Peyer's patch (tissue), 4 donors: ENCODE data around the gene ZNF644. TPM values are rescaled to one million over a fixed set of nuclear protein-coding genes. Genes with fewer than 3 reads are reported as not detected.

ENCODE experiments used
- DNase-seq, 3 donors: peaks; one replicate each; pipeline ENCODE4 v3.0.0-alpha.2; 2017 to 2019
- H3K27ac ChIP-seq, 4 donors: fragments of 200-600 bp; sonication (generic); one replicate each; pipeline ENCODE4 v1.5.1; 2016 to 2019
- H3K27me3 ChIP-seq, 2 donors: fragments of 200-600 bp; sonication (generic); one replicate each; pipeline ENCODE4 v1.5.1; 2019
- H3K36me3 ChIP-seq, 3 donors: fragments of 200-600 bp; sonication (generic); one replicate each; pipeline ENCODE4 v1.5.1; 2016 to 2019
- H3K4me1 ChIP-seq, 4 donors: fragments of 200-600 bp; sonication (generic); one replicate each; pipeline ENCODE4 v1.5.1; 2016 to 2019
- H3K4me3 ChIP-seq, 4 donors: fragments of 200-600 bp; sonication (generic); 1 replicate in 3 of 4; 2 replicates in 1 of 4; pipeline ENCODE4 v1.5.1; 2016 to 2019; ENCODE audit warnings: mild to moderate bottlenecking in 1 of 4
- H3K9me3 ChIP-seq, 4 donors: fragments of 200-600 bp; sonication (generic); one replicate each; pipeline ENCODE4 v1.5.1; 2016 to 2019; ENCODE audit warnings: mild to moderate bottlenecking in 1 of 4
- CTCF ChIP-seq, 6 experiments: fragments of 450-650 bp in 4 of 6; fragments of 200-600 bp in 2 of 6; sonication (generic) in 1 of 6; IDR thresholded peaks; one replicate each; pipeline ENCODE4 v1.5.1; 2017 to 2019; ENCODE audit warnings: antibody characterized with exemption in 6 of 6, mild to moderate bottlenecking in 3 of 6, moderate library complexity in 1 of 6
- POLR2A ChIP-seq, 2 donors: fragments of 450-650 bp; IDR thresholded peaks; one replicate each; pipeline ENCODE4 v1.5.1; 2017; ENCODE audit warnings: antibody characterized with exemption in 2 of 2, mild to moderate bottlenecking in 2 of 2, moderate library complexity in 2 of 2
- total RNA-seq, 4 donors: library from RNA; depleted of rRNA; stranded (reverse); fragments of >200 nt; gene quantifications; one replicate each; pipeline ENCODE4 v1.1.0, GENCODE V29; 2016

ZNF644 gene
- total RNA-seq, 4 donors from 2014 or later, result 46.5 to 111 (median 62.4) TPM

- H3K27ac ChIP-seq, result no peak overlapping the region
- DNase-seq, result no peak
- H3K27me3 ChIP-seq, result no peaks in the 10 kb centered on the region
- H3K9me3 ChIP-seq, result no peaks in the 10 kb centered on the region
- no peaks in the 10 kb centered on the region for H3K36me3 ChIP-seq
- TF ChIP-seq POLR2A (IDR thresholded peaks at IDR 0.05) (no peak), CTCF (IDR thresholded peaks at IDR 0.05) (no peak)
- no peaks in the 10 kb centered on the region for H3K4me1 ChIP-seq
- no peak overlapping the region for H3K4me3 ChIP-seq
These were observed 28.6 kb downstream of the ZNF644 start for GRCh38 chr1:90993245-90993644.

- no peaks in the 10 kb centered on the region for H3K27me3 ChIP-seq
- no peak for DNase-seq
These were observed 31.1 kb downstream of the ZNF644 start for GRCh38 chr1:90990779-90991178.

GRCh38 chr1:90989990-90990389, 31.8 kb downstream of the ZNF644 start:
- no peaks in the 10 kb centered on the region for H3K36me3 ChIP-seq
- no peak overlapping the region for H3K27ac ChIP-seq
- DNase-seq, result no peak
- H3K4me3 ChIP-seq, result no peak overlapping the region
- H3K4me1 ChIP-seq, result no peaks in the 10 kb centered on the region
- H3K27me3 ChIP-seq, result no peaks in the 10 kb centered on the region
- TF ChIP-seq POLR2A (IDR thresholded peaks at IDR 0.05) (no peak), CTCF (IDR thresholded peaks at IDR 0.05) (no peak)
- H3K9me3 ChIP-seq, result no peaks in the 10 kb centered on the region

More at GRCh38 chr1:90990779-90991178, 31.1 kb downstream of the ZNF644 start:
- H3K36me3 ChIP-seq, result no peaks in the 10 kb centered on the region
- no peak overlapping the region for H3K4me3 ChIP-seq
- no peak for TF ChIP-seq CTCF (IDR thresholded peaks at IDR 0.05)
- TF ChIP-seq POLR2A (IDR thresholded peaks at IDR 0.05), result no peak
- H3K27ac ChIP-seq, result no peak overlapping the region
- no peaks in the 10 kb centered on the region for H3K4me1 ChIP-seq
- H3K9me3 ChIP-seq, result no peaks in the 10 kb centered on the region

- H3K9me3 ChIP-seq, result no peaks in the 10 kb centered on the region
- H3K4me3 ChIP-seq, result no peak overlapping the region
- H3K4me1 ChIP-seq, result no peaks in the 10 kb centered on the region
- no peaks in the 10 kb centered on the region for H3K27me3 ChIP-seq
- TF ChIP-seq POLR2A (IDR thresholded peaks at IDR 0.05) (no peak), CTCF (IDR thresholded peaks at IDR 0.05) (no peak)
- H3K27ac ChIP-seq, result no peak overlapping the region
- no peak for DNase-seq
- H3K36me3 ChIP-seq, result no peaks in the 10 kb centered on the region
These were observed 32.5 kb downstream of the ZNF644 start for GRCh38 chr1:90989302-90989701.

GRCh38 chr1:90987841-90988240, 34.0 kb downstream of the ZNF644 start:
- H3K4me1 ChIP-seq, result no peaks in the 10 kb centered on the region
- TF ChIP-seq CTCF (IDR thresholded peaks at IDR 0.05), result no peak
- TF ChIP-seq POLR2A (IDR thresholded peaks at IDR 0.05), result no peak

GRCh38 chr1:90986953-90987352, 34.9 kb downstream of the ZNF644 start:
- DNase-seq, result no peak
- Histone ChIP-seq H3K36me3 (no peaks in the 10 kb centered on the region), H3K27ac (no peak overlapping the region), H3K9me3 (no peaks in the 10 kb centered on the region), H3K27me3 (no peaks in the 10 kb centered on the region), H3K4me3 (no peak overlapping the region), H3K4me1 (no peaks in the 10 kb centered on the region)
- TF ChIP-seq POLR2A (IDR thresholded peaks at IDR 0.05) (no peak), CTCF (IDR thresholded peaks at IDR 0.05) (no peak)

More at GRCh38 chr1:90987841-90988240, 34.0 kb downstream of the ZNF644 start:
- Histone ChIP-seq H3K27me3 (no peaks in the 10 kb centered on the region), H3K36me3 (no peaks in the 10 kb centered on the region), H3K4me3 (no peak overlapping the region), H3K27ac (no peak overlapping the region), H3K9me3 (no peaks in the 10 kb centered on the region)
- DNase-seq, result no peak
